Smooth muscle cell (in vitro differentiated cells): ENCODE results near the gene TBCK. TPM values are rescaled to one million over a fixed set of nuclear protein-coding genes. Genes with fewer than 3 reads are reported as not detected.

Experiments used
- DNase-seq: peaks from one replicate; lab custom pipeline; 2025; ENCODE audit not compliant: unreplicated experiment; lab: John Stamatoyannopoulos, UW
- H2AFZ ChIP-seq: fragments of 200-600 bp; sonication (generic); 2 replicates; pipeline ENCODE4 v1.6.0; 2016; ENCODE audit warnings: antibody characterized with exemption, low read depth, mild to moderate bottlenecking
- H3F3A ChIP-seq: fragments of 200-600 bp; sonication (generic); 2 replicates; pipeline ENCODE4 v1.6.0; 2017; ENCODE audit warnings: antibody characterized with exemption, low read depth
- H3K27ac ChIP-seq: fragments of 200-600 bp; sonication (generic); 2 replicates; pipeline ENCODE4 v1.5.1; 2016; ENCODE audit warnings: low read depth, mild to moderate bottlenecking
- H3K27me3 ChIP-seq: fragments of 200-600 bp; sonication (generic); 2 replicates; pipeline ENCODE4 v1.6.1; 2016; ENCODE audit warnings: low read depth, mild to moderate bottlenecking
- H3K36me3 ChIP-seq: fragments of 200-600 bp; sonication (generic); 2 replicates; pipeline ENCODE4 v1.5.1; 2016; ENCODE audit warnings: low read depth
- H3K4me1 ChIP-seq: fragments of 200-600 bp; sonication (generic); 2 replicates; pipeline ENCODE4 v1.5.1; 2016; ENCODE audit warnings: low read depth
- H3K4me2 ChIP-seq: fragments of 200-600 bp; sonication (generic); 2 replicates; pipeline ENCODE4 v1.6.0; 2016; ENCODE audit warnings: mild to moderate bottlenecking
- H3K4me3 ChIP-seq: fragments of 200-600 bp; sonication (generic); 2 replicates; pipeline ENCODE4 v1.5.1; 2016; ENCODE audit warnings: mild to moderate bottlenecking
- H3K79me2 ChIP-seq: fragments of 200-600 bp; sonication (generic); 2 replicates; pipeline ENCODE4 v1.6.0; 2016; ENCODE audit warnings: low read depth, mild to moderate bottlenecking
- H3K9ac ChIP-seq: fragments of 200-600 bp; sonication (generic); 2 replicates; pipeline ENCODE4 v1.6.0; 2016; ENCODE audit warnings: low read depth
- H3K9me3 ChIP-seq: fragments of 200-600 bp; sonication (generic); replicated peaks from 2 replicates; pipeline ENCODE4 v1.5.1; 2016; ENCODE audit warnings: low read depth
- H4K20me1 ChIP-seq: fragments of 200-600 bp; sonication (generic); 2 replicates; pipeline ENCODE4 v1.6.0; 2016; ENCODE audit warnings: low read depth
- WGBS: methylation state at CpG from one replicate; pipeline ENCODE4 v1.1.7; 2016; ENCODE audit warnings: low lambda C conversion rate; 5-methylcytosine and 5-hydroxymethylcytosine counted together
- polyA plus RNA-seq: library from polyadenylated mRNA; unstranded; fragments of >200 nt; fragmentation: Nextera tagmentation; extraction: Ambion mirVana; gene quantifications from 2 replicates; pipeline ENCODE4 v1.2.1, GENCODE V29; 2016
- total RNA-seq: library from RNA; depleted of rRNA; stranded (reverse); fragments of >200 nt; gene quantifications from 2 replicates; pipeline ENCODE4 v1.2.3, GENCODE V29; 2014
- TF ChIP-seq, protein P1 (sequence below): fragments of 200-600 bp; sonication (generic); IDR thresholded peaks from 2 replicates; pipeline ENCODE4 v1.5.1; 2017; ENCODE audit warnings: borderline replicate concordance, mild to moderate bottlenecking, antibody characterized with exemption; ENCODE audit not compliant: insufficient read depth, poor library complexity, severe bottlenecking

Gene TBCK
- total and polyA plus RNA-seq, 2 experiments from 2014 or later, result 10.0 to 28.1 TPM

DNA sequence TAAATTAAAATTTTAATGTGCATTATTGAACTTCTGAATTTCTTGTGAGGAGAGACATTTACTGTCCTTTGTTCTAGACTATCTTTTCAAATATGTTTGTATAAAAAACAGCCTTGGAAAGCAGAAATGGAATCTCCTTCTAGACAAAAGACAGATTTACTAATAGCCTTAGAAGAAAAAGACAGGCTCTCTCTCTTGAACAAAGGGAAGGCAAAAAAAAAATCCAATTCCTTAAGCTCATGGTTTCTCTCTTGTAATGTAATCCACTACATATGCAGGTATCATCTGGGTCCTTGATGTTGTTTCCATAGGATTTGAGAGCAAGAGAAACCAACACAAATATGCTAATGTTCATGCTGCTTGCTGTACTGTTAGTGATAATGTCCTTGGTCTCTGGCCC, 106.0 kb downstream of the TBCK start:
- H3K9ac ChIP-seq, result no peak overlapping the region
- peaks cover 5% of the 10 kb centered on the region for H3K36me3 ChIP-seq
- H3K9me3 ChIP-seq, result no peaks in the 10 kb centered on the region
- H3K4me3 ChIP-seq, result no peak overlapping the region
- H4K20me1 ChIP-seq, result no peaks in the 10 kb centered on the region
- H3K27ac ChIP-seq, result no peak overlapping the region
- peaks cover 4% of the 10 kb centered on the region for H3K4me1 ChIP-seq
- no peaks in the 10 kb centered on the region for H3K79me2 ChIP-seq
- no peaks in the 10 kb centered on the region for H3F3A ChIP-seq
- H2AFZ ChIP-seq, result no peak overlapping the region
- H3K27me3 ChIP-seq, result no peaks in the 10 kb centered on the region
- no peak for DNase-seq
- no peak overlapping the region for H3K4me2 ChIP-seq
- TF ChIP-seq, protein P1, sequence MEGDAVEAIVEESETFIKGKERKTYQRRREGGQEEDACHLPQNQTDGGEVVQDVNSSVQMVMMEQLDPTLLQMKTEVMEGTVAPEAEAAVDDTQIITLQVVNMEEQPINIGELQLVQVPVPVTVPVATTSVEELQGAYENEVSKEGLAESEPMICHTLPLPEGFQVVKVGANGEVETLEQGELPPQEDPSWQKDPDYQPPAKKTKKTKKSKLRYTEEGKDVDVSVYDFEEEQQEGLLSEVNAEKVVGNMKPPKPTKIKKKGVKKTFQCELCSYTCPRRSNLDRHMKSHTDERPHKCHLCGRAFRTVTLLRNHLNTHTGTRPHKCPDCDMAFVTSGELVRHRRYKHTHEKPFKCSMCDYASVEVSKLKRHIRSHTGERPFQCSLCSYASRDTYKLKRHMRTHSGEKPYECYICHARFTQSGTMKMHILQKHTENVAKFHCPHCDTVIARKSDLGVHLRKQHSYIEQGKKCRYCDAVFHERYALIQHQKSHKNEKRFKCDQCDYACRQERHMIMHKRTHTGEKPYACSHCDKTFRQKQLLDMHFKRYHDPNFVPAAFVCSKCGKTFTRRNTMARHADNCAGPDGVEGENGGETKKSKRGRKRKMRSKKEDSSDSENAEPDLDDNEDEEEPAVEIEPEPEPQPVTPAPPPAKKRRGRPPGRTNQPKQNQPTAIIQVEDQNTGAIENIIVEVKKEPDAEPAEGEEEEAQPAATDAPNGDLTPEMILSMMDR, result no peak

GRCh38 chr4:106208481-106209460, 107.2 kb downstream of the TBCK start:
- H2AFZ ChIP-seq, result no peak overlapping the region
- no peaks in the 10 kb centered on the region for H3F3A ChIP-seq
- H4K20me1 ChIP-seq, result no peaks in the 10 kb centered on the region
- no peaks in the 10 kb centered on the region for H3K27me3 ChIP-seq
- no peak overlapping the region for H3K27ac ChIP-seq
- 93% methylated on average over 5 of the region's 5 CpGs for WGBS
- H3K4me2 ChIP-seq, result no peak overlapping the region
- TF ChIP-seq, protein P1, result no peak
- peaks cover 5% of the 10 kb centered on the region for H3K36me3 ChIP-seq
- H3K4me3 ChIP-seq, result no peak overlapping the region
- no peak for DNase-seq
- peaks cover 4% of the 10 kb centered on the region for H3K4me1 ChIP-seq
- no peaks in the 10 kb centered on the region for H3K79me2 ChIP-seq
- H3K9ac ChIP-seq, result no peak overlapping the region
- no peaks in the 10 kb centered on the region for H3K9me3 ChIP-seq

- no peak for DNase-seq
- Histone ChIP-seq H3K36me3 (no peaks in the 10 kb centered on the region), H3K4me2 (no peak overlapping the region), H4K20me1 (no peaks in the 10 kb centered on the region), H3K4me1 (no peaks in the 10 kb centered on the region), H3K27ac (no peak overlapping the region), H3K27me3 (no peaks in the 10 kb centered on the region), H3K9ac (no peak overlapping the region), H3F3A (no peaks in the 10 kb centered on the region), H3K4me3 (no peak overlapping the region), H2AFZ (no peak overlapping the region), H3K9me3 (no peaks in the 10 kb centered on the region), H3K79me2 (no peaks in the 10 kb centered on the region)
- TF ChIP-seq, protein P1, result peak; percentile 38
Observed at GRCh38 chr4:106201373-106201772, 114.6 kb downstream of the TBCK start.
